Measurements from ENCODE around the gene C14orf132. TPM values are rescaled to one million over a fixed set of nuclear protein-coding genes. Genes with fewer than 3 reads are reported as not detected.

Gene C14orf132
- total RNA-seq, 4 donors from 2014 or later = 1.2 to 6.2 (median 4.5) TPM

DNA sequence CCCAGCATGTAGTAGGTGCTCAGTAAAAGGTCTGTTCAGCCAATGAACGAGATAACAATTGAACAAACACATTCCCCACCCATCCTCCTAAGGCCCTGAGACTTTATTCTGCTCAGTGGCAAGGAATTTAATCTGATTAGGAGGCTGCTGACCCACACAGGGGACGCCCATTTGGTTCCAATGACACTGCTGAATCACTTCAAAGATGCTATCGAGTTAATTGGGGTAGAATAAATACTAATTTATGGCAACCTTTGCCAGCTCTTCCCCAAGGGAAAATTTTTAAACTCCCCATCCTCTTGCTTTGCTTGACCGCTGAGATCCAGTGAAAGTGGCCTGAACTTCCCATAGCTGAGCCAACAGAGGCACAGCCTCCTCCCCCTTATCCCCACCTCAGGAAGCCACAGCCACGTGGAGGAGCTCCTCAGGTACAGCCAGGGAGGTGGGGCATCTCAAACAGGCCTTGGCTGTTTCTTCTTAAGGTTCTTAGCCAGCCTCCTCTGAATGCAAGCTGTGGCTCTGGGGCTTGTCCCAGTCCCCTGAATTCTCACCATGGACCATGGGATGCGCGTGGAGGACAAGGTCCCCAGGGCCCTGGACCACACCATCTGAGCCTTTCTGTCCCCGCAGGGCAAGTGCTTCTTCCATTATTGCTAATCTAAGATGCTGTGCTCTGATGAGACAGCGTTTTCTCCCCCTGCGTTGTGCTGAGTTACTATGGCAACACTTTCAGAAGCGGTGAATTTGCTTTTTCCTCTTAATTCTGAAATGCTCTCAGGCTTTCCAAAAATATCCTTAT is 26.7 kb downstream of the C14orf132 start:
- Histone ChIP-seq H3K36me3 (no peaks in the 10 kb centered on the region), H3K27ac (no peak overlapping the region), H3K27me3 (no peaks in the 10 kb centered on the region), H3K9me3 (no peaks in the 10 kb centered on the region), H3K4me1 (no peaks in the 10 kb centered on the region), H3K4me3 (no peak overlapping the region)
- peak in 1 of 3 donors; percentile 21 for DNase-seq
- TF ChIP-seq, protein P1, sequence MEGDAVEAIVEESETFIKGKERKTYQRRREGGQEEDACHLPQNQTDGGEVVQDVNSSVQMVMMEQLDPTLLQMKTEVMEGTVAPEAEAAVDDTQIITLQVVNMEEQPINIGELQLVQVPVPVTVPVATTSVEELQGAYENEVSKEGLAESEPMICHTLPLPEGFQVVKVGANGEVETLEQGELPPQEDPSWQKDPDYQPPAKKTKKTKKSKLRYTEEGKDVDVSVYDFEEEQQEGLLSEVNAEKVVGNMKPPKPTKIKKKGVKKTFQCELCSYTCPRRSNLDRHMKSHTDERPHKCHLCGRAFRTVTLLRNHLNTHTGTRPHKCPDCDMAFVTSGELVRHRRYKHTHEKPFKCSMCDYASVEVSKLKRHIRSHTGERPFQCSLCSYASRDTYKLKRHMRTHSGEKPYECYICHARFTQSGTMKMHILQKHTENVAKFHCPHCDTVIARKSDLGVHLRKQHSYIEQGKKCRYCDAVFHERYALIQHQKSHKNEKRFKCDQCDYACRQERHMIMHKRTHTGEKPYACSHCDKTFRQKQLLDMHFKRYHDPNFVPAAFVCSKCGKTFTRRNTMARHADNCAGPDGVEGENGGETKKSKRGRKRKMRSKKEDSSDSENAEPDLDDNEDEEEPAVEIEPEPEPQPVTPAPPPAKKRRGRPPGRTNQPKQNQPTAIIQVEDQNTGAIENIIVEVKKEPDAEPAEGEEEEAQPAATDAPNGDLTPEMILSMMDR (IDR thresholded peaks at IDR 0.05) = no peak
- no peak for TF ChIP-seq POLR2A (IDR thresholded peaks at IDR 0.05)

DNA sequence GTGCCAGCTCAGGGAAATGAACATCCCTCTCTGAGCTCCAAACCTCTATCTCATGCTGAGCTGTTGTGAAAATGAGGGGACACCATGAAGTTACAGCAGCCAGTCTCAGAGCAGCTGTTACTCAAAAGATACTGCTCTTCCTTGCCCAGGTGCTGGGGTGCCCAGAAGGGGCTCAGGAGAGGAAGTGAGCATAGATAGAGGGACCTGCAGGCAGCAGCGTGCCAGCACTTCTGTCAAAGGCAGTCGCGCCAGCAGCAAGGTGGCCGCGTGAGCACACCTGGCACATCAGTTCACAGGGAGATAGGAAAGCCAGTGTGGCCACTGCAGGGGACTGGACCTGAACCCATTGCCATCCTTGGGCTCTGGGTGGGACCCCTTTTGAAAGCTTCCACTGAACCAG is 27.8 kb downstream of the C14orf132 start:
- no peak overlapping the region for H3K4me3 ChIP-seq

DNA sequence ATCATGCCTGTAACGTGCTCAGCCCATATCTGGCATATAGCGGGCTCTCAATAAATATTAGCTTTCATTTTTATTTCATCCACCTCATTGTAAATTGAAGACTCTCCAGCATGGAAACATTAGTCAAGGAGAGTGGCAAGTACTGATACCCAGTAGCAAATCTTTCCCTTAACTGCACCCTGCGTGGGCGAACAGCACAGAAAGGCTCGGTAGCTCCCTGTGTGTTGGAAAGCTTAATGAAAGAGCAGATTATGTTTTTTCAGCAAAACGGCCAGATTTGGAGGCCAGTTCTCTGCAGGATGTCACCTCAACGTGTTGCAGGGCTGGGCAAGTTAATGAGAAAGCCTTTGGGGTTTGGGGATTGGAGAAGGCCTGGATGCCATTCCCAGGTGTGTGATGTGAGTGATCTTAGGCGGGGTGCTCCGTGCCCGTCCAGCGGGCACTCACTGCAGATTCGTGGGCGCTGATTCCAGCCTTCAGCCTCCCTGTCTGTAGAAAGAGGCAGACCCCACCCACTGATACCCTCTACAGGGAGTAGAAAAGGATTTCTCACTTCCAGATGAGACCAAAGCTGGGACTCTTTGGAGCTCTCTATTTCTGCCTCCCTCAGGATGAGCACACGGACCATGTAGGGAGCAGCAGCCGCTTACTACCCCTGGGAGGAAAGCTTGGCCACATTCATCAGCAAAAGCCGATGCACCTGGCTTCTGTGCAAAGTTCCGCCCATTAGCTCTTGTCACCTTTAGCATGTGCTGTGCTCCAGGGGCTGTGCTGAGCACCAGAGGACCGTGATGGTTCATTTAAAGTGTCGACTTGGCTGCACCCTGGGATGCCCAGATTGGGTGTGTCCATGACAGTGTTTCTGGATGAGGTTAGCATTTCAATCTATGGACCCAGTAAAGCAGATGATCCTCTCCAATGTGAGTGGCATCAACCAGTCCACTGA is 29.1 kb downstream of the C14orf132 start:
- Histone ChIP-seq H3K4me3 (no peak overlapping the region), H3K9me3 (no peaks in the 10 kb centered on the region), H3K36me3 (no peaks in the 10 kb centered on the region), H3K4me1 (no peaks in the 10 kb centered on the region), H3K27ac (no peak overlapping the region), H3K27me3 (no peaks in the 10 kb centered on the region)
- TF ChIP-seq, protein P1 (IDR thresholded peaks at IDR 0.05) = no peak
- TF ChIP-seq POLR2A (IDR thresholded peaks at IDR 0.05) = no peak
- peak in 2 of 3 donors; percentile 10 to 30 for DNase-seq

More for the DNA sequence above, 27.8 kb downstream of the C14orf132 start:
- H3K9me3 ChIP-seq = no peaks in the 10 kb centered on the region
- TF ChIP-seq, protein P1 (IDR thresholded peaks at IDR 0.05) = no peak
- TF ChIP-seq POLR2A (IDR thresholded peaks at IDR 0.05) = no peak
- H3K27me3 ChIP-seq = no peaks in the 10 kb centered on the region
- DNase-seq = peak in 2 of 3 donors; percentile 19 to 25
- H3K36me3 ChIP-seq = no peaks in the 10 kb centered on the region
- H3K27ac ChIP-seq = no peak overlapping the region
- no peaks in the 10 kb centered on the region for H3K4me1 ChIP-seq

DNA sequence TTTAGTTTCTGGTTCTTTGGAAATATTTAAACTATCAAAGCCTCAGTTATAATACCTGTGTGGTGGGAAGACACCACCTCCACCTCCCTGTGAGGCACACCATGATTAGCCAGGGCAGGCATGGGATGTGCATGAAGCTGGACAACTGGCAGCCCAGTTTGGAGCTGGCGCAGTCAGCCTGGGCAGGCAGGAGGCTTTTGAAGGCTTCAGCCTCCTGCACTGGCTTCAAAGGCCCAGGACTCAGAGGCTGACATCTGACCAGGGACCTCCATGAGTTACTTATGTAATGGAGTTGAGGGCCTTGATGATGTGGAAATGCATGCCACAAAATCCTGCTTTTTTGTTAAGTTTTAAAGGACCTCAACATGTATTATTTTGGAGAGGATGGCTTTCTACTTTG is 30.3 kb downstream of the C14orf132 start:
- Histone ChIP-seq H3K27ac (no peak overlapping the region), H3K4me3 (no peak overlapping the region), H3K36me3 (no peaks in the 10 kb centered on the region), H3K9me3 (no peaks in the 10 kb centered on the region), H3K4me1 (no peaks in the 10 kb centered on the region), H3K27me3 (no peaks in the 10 kb centered on the region)
- peak in 1 of 3 donors; percentile 13 for DNase-seq
- TF ChIP-seq, protein P1 (IDR thresholded peaks at IDR 0.05) = no peak
- no peak for TF ChIP-seq POLR2A (IDR thresholded peaks at IDR 0.05)

DNA sequence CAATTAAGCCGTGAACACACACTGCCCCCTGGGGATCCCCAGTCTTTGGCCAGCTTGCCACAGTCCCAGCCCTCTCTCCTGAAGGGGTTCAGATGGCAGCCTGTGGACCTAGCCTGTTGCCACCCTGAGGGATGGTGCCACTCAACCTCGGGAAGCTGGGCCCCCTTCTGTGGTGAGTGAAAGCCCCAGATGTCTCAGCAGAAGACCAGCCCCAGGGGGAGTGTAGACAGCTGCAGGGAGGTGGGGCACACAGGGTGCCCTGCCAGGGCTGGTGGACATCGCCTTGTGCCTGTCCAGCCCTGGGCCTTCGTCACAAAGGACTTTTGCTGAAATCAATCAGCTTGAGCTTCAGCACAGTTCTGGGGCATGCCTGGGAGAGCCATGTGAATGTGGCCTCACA is 32.4 kb downstream of the C14orf132 start:
- peak in 2 of 3 donors; percentile 21 to 34 for DNase-seq
- no peak for TF ChIP-seq POLR2A (IDR thresholded peaks at IDR 0.05)
- TF ChIP-seq, protein P1 (IDR thresholded peaks at IDR 0.05) = no peak

More for the DNA sequence above, 32.4 kb downstream of the C14orf132 start:
- no peak overlapping the region for H3K27ac ChIP-seq
- H3K36me3 ChIP-seq = no peaks in the 10 kb centered on the region
- no peaks in the 10 kb centered on the region for H3K4me1 ChIP-seq
- H3K27me3 ChIP-seq = no peaks in the 10 kb centered on the region
- no peaks in the 10 kb centered on the region for H3K9me3 ChIP-seq
- H3K4me3 ChIP-seq = no peak overlapping the region

Data from Peyer's patch (tissue), 4 donors.